ENCODE data around the gene SORCS2. TPM values are rescaled to one million over a fixed set of nuclear protein-coding genes. Genes with fewer than 3 reads are reported as not detected.

SORCS2 gene
- total RNA-seq, 1 donor from 2014 or later, result 13.4 TPM

DNA sequence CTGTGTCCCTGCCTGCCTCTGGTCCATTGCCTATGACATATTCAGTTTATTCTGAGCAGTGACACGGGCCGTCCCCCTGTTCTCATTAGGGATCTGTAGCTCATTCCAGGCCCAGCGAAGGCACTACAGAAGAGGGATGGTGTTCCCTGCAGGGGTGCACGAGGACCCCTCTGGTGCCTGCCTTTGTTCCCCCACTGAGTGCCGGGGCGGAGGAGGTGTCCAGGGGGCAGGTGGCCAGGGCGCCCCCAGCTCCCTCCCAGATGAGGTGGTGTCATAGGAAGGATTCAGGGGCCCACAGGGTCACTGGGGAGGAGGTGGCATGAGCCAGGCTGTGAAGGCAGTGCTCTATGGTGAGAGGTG lies 61.0 kb downstream of the SORCS2 start:
- no peak for DNase-seq (ENCODE audit: extremely low spot score, unreplicated experiment)
- Mint-ChIP-seq H3K9me3 (no peaks in the 10 kb centered on the region), H3K27me3 (no peaks in the 10 kb centered on the region), H3K4me1 (ENCODE audit: unreplicated experiment) (peaks cover 29% of the 10 kb centered on the region), H3K27ac (no peak overlapping the region), H3K36me3 (no peaks in the 10 kb centered on the region), H3K4me3 (no peak overlapping the region)
- TF ChIP-seq, protein P1, sequence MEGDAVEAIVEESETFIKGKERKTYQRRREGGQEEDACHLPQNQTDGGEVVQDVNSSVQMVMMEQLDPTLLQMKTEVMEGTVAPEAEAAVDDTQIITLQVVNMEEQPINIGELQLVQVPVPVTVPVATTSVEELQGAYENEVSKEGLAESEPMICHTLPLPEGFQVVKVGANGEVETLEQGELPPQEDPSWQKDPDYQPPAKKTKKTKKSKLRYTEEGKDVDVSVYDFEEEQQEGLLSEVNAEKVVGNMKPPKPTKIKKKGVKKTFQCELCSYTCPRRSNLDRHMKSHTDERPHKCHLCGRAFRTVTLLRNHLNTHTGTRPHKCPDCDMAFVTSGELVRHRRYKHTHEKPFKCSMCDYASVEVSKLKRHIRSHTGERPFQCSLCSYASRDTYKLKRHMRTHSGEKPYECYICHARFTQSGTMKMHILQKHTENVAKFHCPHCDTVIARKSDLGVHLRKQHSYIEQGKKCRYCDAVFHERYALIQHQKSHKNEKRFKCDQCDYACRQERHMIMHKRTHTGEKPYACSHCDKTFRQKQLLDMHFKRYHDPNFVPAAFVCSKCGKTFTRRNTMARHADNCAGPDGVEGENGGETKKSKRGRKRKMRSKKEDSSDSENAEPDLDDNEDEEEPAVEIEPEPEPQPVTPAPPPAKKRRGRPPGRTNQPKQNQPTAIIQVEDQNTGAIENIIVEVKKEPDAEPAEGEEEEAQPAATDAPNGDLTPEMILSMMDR (conservative IDR thresholded peaks at IDR 0.05), result no peak

DNA sequence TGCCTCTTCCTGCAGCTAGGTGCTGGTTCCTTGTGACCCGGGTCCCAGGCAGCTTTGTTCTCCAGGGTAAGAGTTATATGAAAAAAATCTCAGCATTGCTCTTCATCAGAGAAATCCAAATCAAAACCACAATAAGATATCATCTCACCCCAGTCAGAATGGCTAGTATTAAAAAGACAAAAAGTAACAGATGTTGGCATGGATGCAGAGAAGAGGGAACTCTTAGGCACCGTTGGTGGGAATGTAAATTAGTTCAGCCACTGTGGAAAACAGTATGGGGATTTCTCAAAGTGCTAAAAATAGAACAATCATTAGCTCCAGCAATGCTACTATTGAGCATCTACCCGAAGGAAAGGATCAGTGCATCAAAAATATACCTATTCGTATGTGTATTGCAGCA lies 61.5 kb downstream of the SORCS2 start:
- TF ChIP-seq, protein P1 (conservative IDR thresholded peaks at IDR 0.05), result no peak
- Mint-ChIP-seq H3K9me3 (no peaks in the 10 kb centered on the region), H3K4me1 (ENCODE audit: unreplicated experiment) (peaks cover 29% of the 10 kb centered on the region), H3K27me3 (no peaks in the 10 kb centered on the region), H3K27ac (no peak overlapping the region), H3K36me3 (no peaks in the 10 kb centered on the region), H3K4me3 (no peak overlapping the region)
- no peak for DNase-seq (ENCODE audit: extremely low spot score, unreplicated experiment)

DNA sequence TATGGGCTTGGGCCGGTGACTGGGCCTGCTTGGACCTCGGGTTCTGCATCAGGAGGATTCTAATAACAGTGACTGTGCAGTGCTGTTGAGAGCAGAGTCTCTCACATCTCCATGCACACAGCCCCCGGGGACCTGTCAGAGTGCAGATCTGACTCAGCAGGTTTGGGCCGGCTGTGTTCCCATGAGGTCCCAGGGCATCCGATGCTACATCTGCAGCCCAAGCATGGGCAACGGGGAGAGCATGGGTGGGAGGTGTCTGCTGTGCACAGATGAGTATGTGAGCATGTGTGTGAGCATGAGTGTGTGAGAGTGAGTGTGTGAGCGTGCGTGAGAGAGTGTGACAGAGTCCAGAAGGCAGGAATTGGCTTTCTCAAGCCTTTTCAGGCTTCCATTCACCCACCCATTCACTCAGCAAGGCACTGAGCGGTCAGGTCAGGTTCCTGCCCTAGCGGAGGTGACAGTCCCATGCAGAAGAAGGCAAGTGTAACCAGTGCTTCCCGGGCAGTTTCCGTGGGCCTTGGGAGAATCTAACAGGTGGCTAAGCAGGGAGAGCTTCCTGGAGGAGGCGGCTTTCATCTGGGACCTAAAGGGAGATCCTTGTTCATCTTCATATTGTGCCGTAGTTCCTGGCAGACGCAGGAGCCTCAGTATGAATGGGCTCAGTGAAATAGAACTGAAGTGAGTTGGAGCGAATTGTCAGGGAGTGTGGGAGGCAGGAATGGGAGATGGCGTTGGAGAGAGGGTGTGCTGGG lies 62.6 kb downstream of the SORCS2 start:
- Mint-ChIP-seq H3K4me1 (ENCODE audit: unreplicated experiment) (peaks cover 29% of the 10 kb centered on the region), H3K27ac (no peak overlapping the region), H3K27me3 (no peaks in the 10 kb centered on the region), H3K9me3 (no peaks in the 10 kb centered on the region), H3K36me3 (no peaks in the 10 kb centered on the region), H3K4me3 (peak overlapping the region; percentile 20)
- no peak for DNase-seq (ENCODE audit: extremely low spot score, unreplicated experiment)
- TF ChIP-seq, protein P1 (conservative IDR thresholded peaks at IDR 0.05), result no peak

DNA sequence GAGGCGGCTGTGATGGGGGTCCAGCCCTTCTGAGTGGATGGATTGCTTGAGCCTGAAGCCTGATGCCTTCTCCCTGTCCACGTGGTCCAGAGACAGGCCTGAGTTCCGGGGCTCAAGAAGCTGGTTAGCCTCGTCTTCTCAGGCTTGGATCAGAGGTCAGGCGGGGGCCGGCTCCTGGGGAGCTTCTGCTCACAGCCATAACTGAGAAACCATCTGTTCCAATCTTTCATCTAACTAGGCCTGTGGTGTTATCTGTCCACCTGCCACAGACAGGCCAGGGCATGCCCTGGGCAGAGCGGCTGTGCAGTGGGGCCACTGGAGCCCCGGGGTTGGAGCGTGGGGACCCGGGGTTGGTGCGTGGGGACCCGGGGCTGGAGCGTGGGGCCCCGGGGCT lies 63.1 kb downstream of the SORCS2 start:
- Mint-ChIP-seq H3K27me3 (no peaks in the 10 kb centered on the region), H3K27ac (no peak overlapping the region), H3K36me3 (no peaks in the 10 kb centered on the region), H3K9me3 (no peaks in the 10 kb centered on the region), H3K4me1 (ENCODE audit: unreplicated experiment) (peaks cover 25% of the 10 kb centered on the region), H3K4me3 (no peak overlapping the region)
- DNase-seq (ENCODE audit: extremely low spot score, unreplicated experiment), result no peak
- TF ChIP-seq, protein P1 (conservative IDR thresholded peaks at IDR 0.05), result no peak

DNA sequence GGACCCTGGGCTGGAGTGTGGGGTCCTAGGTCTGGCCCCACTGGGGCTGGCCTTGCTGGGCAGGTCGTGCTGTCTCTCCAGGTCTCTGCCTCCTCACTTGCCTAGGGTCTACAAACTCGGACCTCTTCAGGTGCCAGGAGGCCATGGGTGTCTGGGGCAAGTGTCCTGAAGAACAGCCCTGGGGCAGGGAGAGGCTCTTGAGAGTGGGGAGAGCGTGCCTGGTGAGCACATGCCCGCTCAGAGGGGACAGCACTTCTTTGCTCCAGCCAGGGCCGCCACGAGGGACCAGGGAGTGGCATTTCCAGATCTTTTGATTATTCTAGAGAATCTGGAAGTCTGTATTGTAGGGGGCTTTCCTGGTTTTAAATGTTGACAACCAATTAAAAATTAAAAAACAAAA lies 63.7 kb downstream of the SORCS2 start:
- no peak overlapping the region for H3K4me3 Mint-ChIP-seq
- H3K27ac Mint-ChIP-seq, result no peak overlapping the region
- TF ChIP-seq, protein P1 (conservative IDR thresholded peaks at IDR 0.05), result no peak
- H3K9me3 Mint-ChIP-seq, result no peaks in the 10 kb centered on the region
- H3K27me3 Mint-ChIP-seq, result no peaks in the 10 kb centered on the region
- DNase-seq (ENCODE audit: extremely low spot score, unreplicated experiment), result no peak
- no peaks in the 10 kb centered on the region for H3K36me3 Mint-ChIP-seq
- H3K4me1 Mint-ChIP-seq (ENCODE audit: unreplicated experiment), result peaks cover 24% of the 10 kb centered on the region
